ENCODE results near the gene BIRC3.

DNA sequence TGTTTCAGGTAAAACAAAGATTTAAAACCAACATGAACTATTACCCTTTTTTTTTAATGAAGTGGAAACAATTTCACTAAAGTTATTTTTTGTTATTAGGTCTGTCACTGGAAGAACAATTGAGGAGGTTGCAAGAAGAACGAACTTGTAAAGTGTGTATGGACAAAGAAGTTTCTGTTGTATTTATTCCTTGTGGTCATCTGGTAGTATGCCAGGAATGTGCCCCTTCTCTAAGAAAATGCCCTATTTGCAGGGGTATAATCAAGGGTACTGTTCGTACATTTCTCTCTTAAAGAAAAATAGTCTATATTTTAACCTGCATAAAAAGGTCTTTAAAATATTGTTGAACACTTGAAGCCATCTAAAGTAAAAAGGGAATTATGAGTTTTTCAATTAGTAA is 60.6 kb downstream of the BIRC3 start:
- TF ChIP-seq EP300 (IDR thresholded peaks at IDR 0.05; ENCODE audit: low read depth) (no peak), CTCF (IDR thresholded peaks at IDR 0.05) (no peak), POLR2AphosphoS5 (IDR thresholded peaks at IDR 0.05) (no peak)

All from transverse colon (tissue), 4 donors.